ENCODE results near the gene IL13RA1.
"Not testable (repeated sequence)": the region's sequence is repeated elsewhere in the genome, so short reads cannot be mapped to it uniquely, and the experiment has no call there.

Gene IL13RA1

DNA sequence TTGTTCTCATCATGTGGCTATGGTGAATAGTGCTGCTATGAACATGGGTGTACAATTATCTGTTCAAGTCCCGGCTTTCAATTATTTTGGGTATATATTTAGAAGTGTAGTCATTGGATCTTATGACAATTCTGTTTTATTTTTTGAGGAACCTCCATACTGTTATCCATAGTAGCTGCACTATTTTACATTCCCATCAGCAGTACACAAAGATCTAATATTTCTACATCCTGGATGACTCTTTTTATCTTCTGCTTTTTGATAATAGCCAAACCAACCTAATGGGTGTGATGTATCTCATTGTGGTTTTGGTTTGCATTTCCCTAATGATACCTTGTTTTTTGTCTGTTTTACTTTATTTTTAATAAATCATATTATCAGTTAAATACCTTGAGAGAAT is 12.9 kb upstream of the IL13RA1 start:
- Histone ChIP-seq H3K4me3 (ENCODE audit: low read depth in 1 of 2, low read length in 2 of 2) (no peak overlapping the region), H3K36me3 (ENCODE audit: control insufficient read depth in 1 of 2, insufficient read depth in 2 of 2, low read length in 2 of 2) (no peaks in the 10 kb centered on the region), H3K9me3 (ENCODE audit: control insufficient read depth in 1 of 2, low read length in 2 of 2) (no peaks in the 10 kb centered on the region), H3K27me3 (ENCODE audit: control insufficient read depth in 1 of 2, insufficient read depth in 2 of 2, low read length in 2 of 2) (no peaks in the 10 kb centered on the region), H3K4me1 (ENCODE audit: control insufficient read depth in 1 of 2, insufficient read depth in 2 of 2, low read length in 2 of 2) (no peaks in the 10 kb centered on the region), H3K9ac (ENCODE audit: low read depth in 1 of 2, low read length in 2 of 2) (no peak overlapping the region), H3K27ac (ENCODE audit: low read depth, low read length) (no peak overlapping the region)

DNA sequence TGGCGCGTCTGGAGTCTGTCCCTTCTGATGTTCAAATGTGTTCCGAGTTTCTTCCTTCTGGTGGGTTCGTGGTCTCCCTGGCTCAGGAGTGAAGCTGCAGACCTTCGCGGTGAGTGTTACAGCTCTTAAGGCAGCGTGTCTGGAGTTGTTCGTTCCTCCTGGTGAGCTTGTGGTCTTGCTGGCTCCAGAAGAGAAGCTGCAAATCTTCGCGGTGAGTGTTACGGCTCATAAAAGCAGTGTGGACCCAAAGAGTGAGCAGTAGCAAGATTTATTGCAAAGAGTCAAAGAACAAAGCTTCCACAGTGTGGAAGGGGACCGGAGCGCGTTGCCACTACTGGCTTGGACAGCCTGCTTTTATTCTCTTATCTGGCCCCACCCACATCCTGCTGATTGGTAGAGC is 11.5 kb upstream of the IL13RA1 start:
- H3K27ac ChIP-seq (ENCODE audit: low read depth, low read length); H3K9me3 ChIP-seq (ENCODE audit: control insufficient read depth in 1 of 2, low read length in 2 of 2); H3K4me1 ChIP-seq (ENCODE audit: control insufficient read depth in 1 of 2, insufficient read depth in 2 of 2, low read length in 2 of 2); H3K27me3 ChIP-seq (ENCODE audit: control insufficient read depth in 1 of 2, insufficient read depth in 2 of 2, low read length in 2 of 2); H3K9ac ChIP-seq (ENCODE audit: low read depth in 1 of 2, low read length in 2 of 2); H3K36me3 ChIP-seq (ENCODE audit: control insufficient read depth in 1 of 2, insufficient read depth in 2 of 2, low read length in 2 of 2); H3K4me3 ChIP-seq (ENCODE audit: low read depth in 1 of 2, low read length in 2 of 2): not testable (repeated sequence)

DNA sequence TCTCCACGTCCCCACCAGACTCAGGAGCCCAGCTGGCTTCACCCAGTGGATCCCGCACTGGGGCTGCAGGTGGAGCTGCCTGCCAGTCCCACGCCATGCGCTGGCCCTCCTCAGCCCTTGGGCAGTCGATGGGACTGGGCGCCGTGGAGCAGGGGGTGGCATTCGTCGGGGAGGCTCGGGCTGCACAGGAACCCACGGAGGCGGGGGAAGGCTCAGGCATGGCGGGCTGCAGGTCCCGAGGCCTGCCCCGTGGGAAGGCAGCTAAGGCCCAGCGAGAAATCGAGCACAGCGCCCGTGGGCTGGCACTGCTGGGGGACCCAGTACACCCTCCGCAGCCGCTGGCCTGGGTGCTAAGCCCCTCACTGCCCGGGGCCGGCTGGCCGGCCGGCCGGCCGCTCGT is 10.6 kb upstream of the IL13RA1 start:
- not testable (repeated sequence) for H3K9me3 ChIP-seq (ENCODE audit: control insufficient read depth in 1 of 2, low read length in 2 of 2); H3K27ac ChIP-seq (ENCODE audit: low read depth, low read length); H3K4me1 ChIP-seq (ENCODE audit: control insufficient read depth in 1 of 2, insufficient read depth in 2 of 2, low read length in 2 of 2); H3K36me3 ChIP-seq (ENCODE audit: control insufficient read depth in 1 of 2, insufficient read depth in 2 of 2, low read length in 2 of 2); H3K9ac ChIP-seq (ENCODE audit: low read depth in 1 of 2, low read length in 2 of 2); H3K4me3 ChIP-seq (ENCODE audit: low read depth in 1 of 2, low read length in 2 of 2); H3K27me3 ChIP-seq (ENCODE audit: control insufficient read depth in 1 of 2, insufficient read depth in 2 of 2, low read length in 2 of 2)

DNA sequence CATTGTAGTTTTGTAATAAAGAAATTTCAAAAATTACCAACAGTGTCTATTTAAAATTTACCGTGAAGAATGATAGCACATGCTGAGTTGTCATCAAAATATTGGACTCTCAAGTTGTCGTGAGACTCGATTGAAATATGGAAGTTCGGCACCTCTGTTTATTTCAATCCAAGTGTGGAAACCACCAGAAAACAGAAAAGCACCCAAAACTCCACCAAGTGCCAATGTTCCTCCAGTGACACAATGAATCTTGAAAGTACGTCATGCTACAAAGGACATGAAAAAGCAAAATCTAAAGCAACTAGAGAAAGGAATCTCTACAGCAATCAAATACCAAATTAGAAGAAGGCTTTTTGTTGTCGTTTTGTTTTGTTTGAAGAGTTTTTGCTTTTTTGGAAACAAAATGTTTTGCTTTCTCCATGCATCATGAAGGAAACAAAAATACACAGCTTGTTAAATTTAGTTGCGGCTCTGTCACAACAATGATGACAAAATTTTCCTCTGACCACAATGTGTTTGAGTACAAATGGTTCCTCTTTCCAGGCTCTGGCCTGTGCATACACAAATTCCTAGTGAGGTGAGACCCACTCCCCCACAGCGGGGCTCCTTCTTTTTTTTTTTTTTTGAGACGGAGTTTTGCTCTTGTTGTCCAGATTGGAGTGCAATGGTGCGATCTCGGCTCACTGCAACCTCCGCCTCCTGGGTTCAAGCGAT is 9.6 kb upstream of the IL13RA1 start:
- no peak overlapping the region for H3K27ac ChIP-seq (ENCODE audit: low read depth, low read length)

DNA sequence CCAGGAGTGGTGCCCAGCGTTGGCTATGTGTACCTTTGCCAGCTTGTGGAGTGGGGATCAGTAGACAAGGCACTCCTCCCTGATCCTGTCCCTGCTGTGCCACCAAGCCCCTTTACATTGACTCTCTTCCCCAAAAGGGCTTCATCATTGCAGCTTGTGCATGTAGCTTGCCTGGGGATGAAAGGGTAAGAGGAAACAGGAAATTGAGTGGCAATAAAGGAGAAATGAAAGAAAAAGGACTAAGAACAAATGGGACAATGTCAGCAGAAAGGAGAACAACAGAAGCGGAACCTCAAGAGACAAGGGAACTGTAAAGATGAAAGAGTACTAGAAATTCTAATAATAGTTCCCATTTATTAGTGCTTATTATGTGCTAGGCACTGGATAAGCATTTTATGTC is 8.7 kb upstream of the IL13RA1 start:
- H3K4me1 ChIP-seq (ENCODE audit: control insufficient read depth in 1 of 2, insufficient read depth in 2 of 2, low read length in 2 of 2), result peaks cover 0 to 4% of the 10 kb centered on the region in 2 donors
- no peaks in the 10 kb centered on the region for H3K27me3 ChIP-seq (ENCODE audit: control insufficient read depth in 1 of 2, insufficient read depth in 2 of 2, low read length in 2 of 2)
- H3K36me3 ChIP-seq (ENCODE audit: control insufficient read depth in 1 of 2, insufficient read depth in 2 of 2, low read length in 2 of 2), result no peaks in the 10 kb centered on the region
- no peak overlapping the region for H3K27ac ChIP-seq (ENCODE audit: low read depth, low read length)
- H3K4me3 ChIP-seq (ENCODE audit: low read depth in 1 of 2, low read length in 2 of 2), result no peak overlapping the region
- no peak overlapping the region for H3K9ac ChIP-seq (ENCODE audit: low read depth in 1 of 2, low read length in 2 of 2)
- no peaks in the 10 kb centered on the region for H3K9me3 ChIP-seq (ENCODE audit: control insufficient read depth in 1 of 2, low read length in 2 of 2)

More for the DNA sequence above, 9.6 kb upstream of the IL13RA1 start:
- Histone ChIP-seq H3K9ac (ENCODE audit: low read depth in 1 of 2, low read length in 2 of 2) (no peak overlapping the region), H3K4me3 (ENCODE audit: low read depth in 1 of 2, low read length in 2 of 2) (no peak overlapping the region), H3K27me3 (ENCODE audit: control insufficient read depth in 1 of 2, insufficient read depth in 2 of 2, low read length in 2 of 2) (no peaks in the 10 kb centered on the region), H3K4me1 (ENCODE audit: control insufficient read depth in 1 of 2, insufficient read depth in 2 of 2, low read length in 2 of 2) (no peaks in the 10 kb centered on the region), H3K36me3 (ENCODE audit: control insufficient read depth in 1 of 2, insufficient read depth in 2 of 2, low read length in 2 of 2) (no peaks in the 10 kb centered on the region), H3K9me3 (ENCODE audit: control insufficient read depth in 1 of 2, low read length in 2 of 2) (no peaks in the 10 kb centered on the region)

DNA sequence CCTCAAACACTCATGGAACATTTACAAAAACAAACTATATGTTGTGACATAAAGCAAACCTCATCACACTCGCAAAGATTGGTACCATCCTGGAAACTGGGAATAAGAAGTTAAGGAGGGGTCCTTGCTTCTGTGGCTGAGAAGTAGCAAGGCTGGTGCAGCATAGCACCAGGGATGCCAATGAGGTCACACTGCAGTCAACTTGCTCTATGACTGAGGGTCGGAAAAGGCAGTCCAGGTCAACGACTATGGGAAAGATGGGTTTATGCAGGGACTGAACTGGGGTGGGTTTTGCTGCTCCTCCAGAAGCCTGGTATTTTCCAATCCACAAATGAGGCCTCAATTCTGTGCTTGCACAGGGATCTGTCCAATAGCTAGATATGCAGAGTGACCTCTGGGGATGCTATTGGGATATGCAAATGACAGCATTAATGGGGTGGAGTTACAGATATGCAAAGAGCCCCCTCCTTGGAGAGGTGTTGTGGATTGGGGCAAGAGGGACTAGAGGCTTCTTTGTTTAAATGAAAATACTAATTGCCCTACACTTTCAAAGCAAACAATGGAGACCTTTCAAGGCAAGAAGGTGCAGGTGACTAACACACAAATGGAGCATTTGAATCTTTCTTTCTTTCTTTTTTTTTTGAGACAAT is 7.2 kb upstream of the IL13RA1 start:
- Histone ChIP-seq H3K36me3 (ENCODE audit: control insufficient read depth in 1 of 2, insufficient read depth in 2 of 2, low read length in 2 of 2) (no peaks in the 10 kb centered on the region), H3K27ac (ENCODE audit: low read depth, low read length) (no peak overlapping the region), H3K9ac (ENCODE audit: low read depth in 1 of 2, low read length in 2 of 2) (no peak overlapping the region), H3K4me1 (ENCODE audit: control insufficient read depth in 1 of 2, insufficient read depth in 2 of 2, low read length in 2 of 2) (peaks cover 7 to 14% of the 10 kb centered on the region in 2 donors), H3K9me3 (ENCODE audit: control insufficient read depth in 1 of 2, low read length in 2 of 2) (no peaks in the 10 kb centered on the region), H3K27me3 (ENCODE audit: control insufficient read depth in 1 of 2, insufficient read depth in 2 of 2, low read length in 2 of 2) (no peaks in the 10 kb centered on the region), H3K4me3 (ENCODE audit: low read depth in 1 of 2, low read length in 2 of 2) (no peak overlapping the region)

DNA sequence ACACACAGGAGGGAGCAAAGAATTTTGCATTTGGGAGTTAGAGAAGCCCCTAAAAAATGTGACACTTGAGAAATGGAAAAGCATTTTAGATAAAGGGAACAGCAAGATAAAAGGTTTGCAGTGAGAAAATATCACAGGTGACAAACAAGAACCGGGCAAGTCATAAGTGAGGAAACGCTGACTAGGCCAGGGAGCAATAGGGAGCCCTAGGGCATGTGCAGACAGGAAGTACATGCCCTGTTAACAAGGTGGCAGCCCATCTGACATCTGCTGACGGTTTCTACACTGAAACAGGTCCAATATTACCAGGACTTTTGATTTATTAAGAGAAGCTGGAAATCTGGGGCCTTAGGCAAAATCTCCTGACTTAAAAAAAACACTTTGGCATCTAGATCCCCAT is 4.0 kb upstream of the IL13RA1 start:
- Histone ChIP-seq H3K27ac (ENCODE audit: low read depth, low read length) (no peak overlapping the region), H3K9ac (ENCODE audit: low read depth in 1 of 2, low read length in 2 of 2) (no peak overlapping the region), H3K4me3 (ENCODE audit: low read depth in 1 of 2, low read length in 2 of 2) (no peak overlapping the region), H3K36me3 (ENCODE audit: control insufficient read depth in 1 of 2, insufficient read depth in 2 of 2, low read length in 2 of 2) (no peaks in the 10 kb centered on the region), H3K27me3 (ENCODE audit: control insufficient read depth in 1 of 2, insufficient read depth in 2 of 2, low read length in 2 of 2) (no peaks in the 10 kb centered on the region), H3K4me1 (ENCODE audit: control insufficient read depth in 1 of 2, insufficient read depth in 2 of 2, low read length in 2 of 2) (peaks cover 20 to 25% of the 10 kb centered on the region in 2 donors), H3K9me3 (ENCODE audit: control insufficient read depth in 1 of 2, low read length in 2 of 2) (no peaks in the 10 kb centered on the region)

DNA sequence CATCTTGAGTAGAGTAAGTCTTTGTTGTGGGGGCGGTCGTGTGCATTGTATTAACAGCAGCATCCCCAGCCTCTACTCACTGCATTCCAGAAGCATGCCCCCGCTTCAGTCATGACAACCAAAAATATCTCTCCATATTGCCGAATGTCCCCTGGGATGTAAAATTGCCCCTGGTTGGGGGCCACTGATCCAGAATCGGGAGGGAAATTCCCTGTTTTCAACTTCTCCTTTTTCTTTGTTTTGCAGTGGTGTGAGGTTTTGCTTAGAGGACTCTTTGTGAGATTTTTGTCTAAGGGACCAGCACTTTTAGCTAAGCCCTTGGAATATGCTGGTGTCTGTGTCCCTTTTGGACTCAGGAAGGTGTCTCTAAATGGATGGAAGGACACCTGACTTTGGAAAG is 3.0 kb upstream of the IL13RA1 start:
- peaks cover 20 to 35% of the 10 kb centered on the region in 2 donors for H3K4me1 ChIP-seq (ENCODE audit: control insufficient read depth in 1 of 2, insufficient read depth in 2 of 2, low read length in 2 of 2)
- no peak overlapping the region for H3K27ac ChIP-seq (ENCODE audit: low read depth, low read length)
- H3K27me3 ChIP-seq (ENCODE audit: control insufficient read depth in 1 of 2, insufficient read depth in 2 of 2, low read length in 2 of 2), result no peaks in the 10 kb centered on the region
- no peaks in the 10 kb centered on the region for H3K9me3 ChIP-seq (ENCODE audit: control insufficient read depth in 1 of 2, low read length in 2 of 2)
- H3K4me3 ChIP-seq (ENCODE audit: low read depth in 1 of 2, low read length in 2 of 2), result no peak overlapping the region
- no peak overlapping the region for H3K9ac ChIP-seq (ENCODE audit: low read depth in 1 of 2, low read length in 2 of 2)
- H3K36me3 ChIP-seq (ENCODE audit: control insufficient read depth in 1 of 2, insufficient read depth in 2 of 2, low read length in 2 of 2), result no peaks in the 10 kb centered on the region

DNA sequence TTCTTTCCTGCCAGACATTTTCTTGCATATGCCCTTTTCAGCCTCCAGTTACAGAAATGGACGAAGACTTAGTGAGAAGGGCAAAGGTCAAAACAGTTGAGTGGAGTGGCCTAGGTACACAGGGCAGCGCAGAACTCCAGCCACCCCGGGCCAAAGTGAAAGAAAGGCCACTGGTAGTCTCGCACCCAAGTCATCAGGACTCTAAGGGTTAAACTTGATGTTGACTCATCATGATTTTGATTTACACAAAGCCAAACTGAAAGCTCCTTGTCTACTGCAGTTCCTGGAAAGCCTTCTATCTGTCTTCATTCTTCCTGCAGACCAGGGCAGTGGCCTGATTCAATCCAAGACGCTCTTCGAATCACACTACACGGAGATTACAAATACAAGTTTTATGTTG is 2.6 kb upstream of the IL13RA1 start:
- peaks cover 20 to 35% of the 10 kb centered on the region in 2 donors for H3K4me1 ChIP-seq (ENCODE audit: control insufficient read depth in 1 of 2, insufficient read depth in 2 of 2, low read length in 2 of 2)
- no peak overlapping the region for H3K27ac ChIP-seq (ENCODE audit: low read depth, low read length)
- no peak overlapping the region for H3K9ac ChIP-seq (ENCODE audit: low read depth in 1 of 2, low read length in 2 of 2)
- no peaks in the 10 kb centered on the region for H3K9me3 ChIP-seq (ENCODE audit: control insufficient read depth in 1 of 2, low read length in 2 of 2)
- H3K36me3 ChIP-seq (ENCODE audit: control insufficient read depth in 1 of 2, insufficient read depth in 2 of 2, low read length in 2 of 2), result no peaks in the 10 kb centered on the region
- peak overlapping the region in 1 of 2 donors; percentile 8 for H3K4me3 ChIP-seq (ENCODE audit: low read depth in 1 of 2, low read length in 2 of 2)
- H3K27me3 ChIP-seq (ENCODE audit: control insufficient read depth in 1 of 2, insufficient read depth in 2 of 2, low read length in 2 of 2), result no peaks in the 10 kb centered on the region

DNA sequence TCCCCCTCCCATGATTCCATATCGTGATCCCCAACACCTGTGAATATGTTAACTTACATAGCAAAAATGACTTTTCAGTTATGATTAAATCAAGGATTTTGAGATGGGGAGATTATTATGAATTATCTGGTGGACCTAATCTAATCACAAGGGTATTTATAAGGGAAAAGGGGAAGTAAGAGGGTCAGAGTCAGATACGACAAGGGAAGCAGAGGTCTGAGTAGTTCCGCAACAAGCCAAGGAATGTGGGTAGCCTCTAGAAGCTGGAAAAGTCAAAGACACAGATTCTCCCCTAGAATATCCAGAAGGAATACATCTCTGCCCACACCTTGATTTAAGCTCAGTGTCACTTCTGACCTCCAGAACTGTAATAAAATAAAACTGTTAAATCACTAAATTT is 1.0 kb upstream of the IL13RA1 start:
- Histone ChIP-seq H3K4me1 (ENCODE audit: control insufficient read depth in 1 of 2, insufficient read depth in 2 of 2, low read length in 2 of 2) (peaks cover 20 to 46% of the 10 kb centered on the region in 2 donors), H3K9ac (ENCODE audit: low read depth in 1 of 2, low read length in 2 of 2) (peak overlapping the region in 1 of 2 donors; percentile 63), H3K36me3 (ENCODE audit: control insufficient read depth in 1 of 2, insufficient read depth in 2 of 2, low read length in 2 of 2) (no peaks in the 10 kb centered on the region), H3K4me3 (ENCODE audit: low read depth in 1 of 2, low read length in 2 of 2) (peak overlapping the region; percentile 66 to 68), H3K27me3 (ENCODE audit: control insufficient read depth in 1 of 2, insufficient read depth in 2 of 2, low read length in 2 of 2) (no peaks in the 10 kb centered on the region), H3K27ac (ENCODE audit: low read depth, low read length) (peak overlapping the region; percentile 25), H3K9me3 (ENCODE audit: control insufficient read depth in 1 of 2, low read length in 2 of 2) (no peaks in the 10 kb centered on the region)
